Measurements from ENCODE around the gene ZNF529.

DNA sequence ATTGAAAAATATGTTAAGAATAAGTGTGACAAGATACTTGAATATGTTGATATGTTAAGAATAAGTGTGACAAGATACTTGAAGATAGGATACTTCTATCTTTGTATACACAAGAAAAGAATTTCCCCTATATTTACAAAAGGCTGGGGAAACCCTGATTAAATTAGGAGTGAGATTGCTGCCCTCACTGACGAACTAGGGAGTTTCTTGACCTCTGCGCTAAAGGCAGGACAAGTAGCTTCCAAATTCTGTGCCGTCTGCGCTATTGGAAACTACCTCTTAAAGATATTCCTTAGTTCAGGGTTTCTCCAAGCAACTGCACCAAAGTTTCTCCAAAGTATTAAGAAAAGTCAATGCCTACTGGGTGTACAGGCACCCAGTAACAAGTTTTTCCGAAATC, 45.8 kb downstream of the ZNF529 start:
- TF ChIP-seq, protein P1, sequence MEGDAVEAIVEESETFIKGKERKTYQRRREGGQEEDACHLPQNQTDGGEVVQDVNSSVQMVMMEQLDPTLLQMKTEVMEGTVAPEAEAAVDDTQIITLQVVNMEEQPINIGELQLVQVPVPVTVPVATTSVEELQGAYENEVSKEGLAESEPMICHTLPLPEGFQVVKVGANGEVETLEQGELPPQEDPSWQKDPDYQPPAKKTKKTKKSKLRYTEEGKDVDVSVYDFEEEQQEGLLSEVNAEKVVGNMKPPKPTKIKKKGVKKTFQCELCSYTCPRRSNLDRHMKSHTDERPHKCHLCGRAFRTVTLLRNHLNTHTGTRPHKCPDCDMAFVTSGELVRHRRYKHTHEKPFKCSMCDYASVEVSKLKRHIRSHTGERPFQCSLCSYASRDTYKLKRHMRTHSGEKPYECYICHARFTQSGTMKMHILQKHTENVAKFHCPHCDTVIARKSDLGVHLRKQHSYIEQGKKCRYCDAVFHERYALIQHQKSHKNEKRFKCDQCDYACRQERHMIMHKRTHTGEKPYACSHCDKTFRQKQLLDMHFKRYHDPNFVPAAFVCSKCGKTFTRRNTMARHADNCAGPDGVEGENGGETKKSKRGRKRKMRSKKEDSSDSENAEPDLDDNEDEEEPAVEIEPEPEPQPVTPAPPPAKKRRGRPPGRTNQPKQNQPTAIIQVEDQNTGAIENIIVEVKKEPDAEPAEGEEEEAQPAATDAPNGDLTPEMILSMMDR (IDR thresholded peaks at IDR 0.05; ENCODE audit: low read depth, low read length, poor library complexity, severe bottlenecking), result no peak
- TF ChIP-seq EZH2phosphoT487 (IDR thresholded peaks at IDR 0.05; ENCODE audit: borderline replicate concordance, low read length), result no peak

Measured in DOHH2 (cell line).